Mesendoderm (in vitro differentiated cells): Measurements from ENCODE around the gene HMGXB3.

Experiments
- DNase-seq: peaks from one replicate; pipeline ENCODE4 v3.0.0; 2013
- H2AK5ac ChIP-seq: 2 replicates; pipeline ENCODE4 v1.6.1; 2013; ENCODE audit warnings: low read length, inconsistent platforms
- H2BK120ac ChIP-seq: 2 replicates; pipeline ENCODE4 v1.6.1; 2013; ENCODE audit warnings: low read depth, mild to moderate bottlenecking, low read length, moderate library complexity, mixed read lengths
- H2BK15ac ChIP-seq: replicated peaks from 2 replicates; pipeline ENCODE4 v1.6.1; 2013; ENCODE audit warnings: low read depth, mild to moderate bottlenecking, moderate library complexity
- H2BK5ac ChIP-seq: 2 replicates; pipeline ENCODE4 v1.6.1; 2013; ENCODE audit warnings: low read length, inconsistent platforms
- H3K18ac ChIP-seq: 2 replicates; pipeline ENCODE4 v1.6.1; 2013; ENCODE audit warnings: mild to moderate bottlenecking, low read length, mixed read lengths
- H3K23ac ChIP-seq: one replicate; pipeline ENCODE4 v1.6.1; 2013; ENCODE audit warnings: low read length
- H3K27ac ChIP-seq: 2 replicates; pipeline ENCODE4 v1.5.1; 2013; ENCODE audit warnings: low read depth, mild to moderate bottlenecking, inconsistent platforms, low read length, moderate library complexity
- H3K27me3 ChIP-seq: 2 replicates; pipeline ENCODE4 v1.6.1; 2013; ENCODE audit warnings: low read length, control low read depth, mild to moderate bottlenecking, inconsistent platforms; ENCODE audit not compliant: insufficient read depth, poor library complexity
- H3K36me3 ChIP-seq: 2 replicates; pipeline ENCODE4 v1.6.1; 2013; ENCODE audit warnings: low read length, inconsistent platforms; ENCODE audit not compliant: control insufficient read depth, insufficient read depth
- H3K4ac ChIP-seq: one replicate; pipeline ENCODE4 v1.6.1; 2013; ENCODE audit warnings: low read depth, mild to moderate bottlenecking, low read length, moderate library complexity
- H3K4me1 ChIP-seq: 2 replicates; pipeline ENCODE4 v1.6.1; 2013; ENCODE audit warnings: low read depth, low read length, inconsistent platforms; ENCODE audit not compliant: control insufficient read depth
- H3K4me2 ChIP-seq: 2 replicates; pipeline ENCODE4 v1.6.1; 2013; ENCODE audit warnings: low read length
- H3K4me3 ChIP-seq: 2 replicates; pipeline ENCODE4 v1.5.1; 2013; ENCODE audit warnings: mild to moderate bottlenecking, low read length
- H3K56ac ChIP-seq: one replicate; pipeline ENCODE4 v1.6.1; 2013; ENCODE audit warnings: low read length
- H3K79me1 ChIP-seq: 2 replicates; pipeline ENCODE4 v1.6.1; 2013; ENCODE audit warnings: low read length, inconsistent platforms
- H3K79me2 ChIP-seq: 2 replicates; pipeline ENCODE4 v1.6.1; 2013; ENCODE audit warnings: mild to moderate bottlenecking, low read length; ENCODE audit not compliant: control insufficient read depth, insufficient read depth
- H3K9ac ChIP-seq: 2 replicates; pipeline ENCODE4 v1.6.1; 2013; ENCODE audit warnings: low read length, inconsistent platforms
- H4K5ac ChIP-seq: one replicate; pipeline ENCODE4 v1.6.1; 2013; ENCODE audit warnings: low read length
- H4K8ac ChIP-seq: one replicate; pipeline ENCODE4 v1.6.1; 2013; ENCODE audit warnings: low read depth, mild to moderate bottlenecking, control low read depth, low read length, moderate library complexity
- WGBS: extraction: QIAGEN DNeasy Blood & Tissue Kit; methylation state at CpG from one replicate; pipeline ENCODE4 v1.1.7; 2013; ENCODE audit warnings: low lambda C conversion rate, missing lambda C conversion rate; ENCODE audit not compliant: insufficient coverage; ENCODE audit errors: extremely low coverage; 5-methylcytosine and 5-hydroxymethylcytosine counted together

The HMGXB3 gene

DNA sequence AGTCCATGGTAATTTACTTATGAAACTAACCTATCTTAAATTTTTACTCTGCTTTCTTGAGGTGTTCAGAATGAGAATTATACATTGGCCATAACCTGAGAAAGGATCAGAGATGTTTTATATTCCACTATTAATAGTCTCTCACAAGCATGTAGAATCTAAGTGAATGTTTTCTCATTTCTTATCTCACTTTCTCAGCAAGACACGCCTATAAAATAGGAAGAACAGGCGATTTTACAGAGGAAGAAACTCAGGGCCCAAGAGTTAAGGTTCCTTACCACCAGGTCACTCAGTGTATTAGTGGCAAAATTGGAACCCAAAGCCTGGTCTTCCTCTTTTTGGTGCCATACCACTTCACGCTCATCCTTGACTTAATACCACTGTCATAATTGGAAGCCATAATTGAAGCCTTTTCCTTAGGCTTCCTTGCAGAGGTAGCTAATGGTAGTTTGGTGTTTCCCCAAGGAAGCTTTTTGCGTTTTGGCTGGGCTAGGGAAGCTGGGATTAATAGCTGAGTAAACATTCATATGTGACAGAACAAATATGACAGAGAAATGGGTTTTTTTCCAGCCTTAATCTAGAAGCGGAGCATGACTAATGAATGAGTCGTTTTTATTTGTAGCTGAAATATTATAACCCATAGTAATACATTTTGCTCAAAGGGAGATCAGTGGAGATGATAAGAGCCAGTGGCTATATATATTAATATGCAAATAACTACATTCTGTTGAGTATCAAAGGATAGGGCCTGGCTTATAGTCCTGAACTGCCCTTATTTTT lies 16.9 kb downstream of the HMGXB3 start:
- no peak overlapping the region for H4K8ac ChIP-seq
- H3K79me1 ChIP-seq: peaks cover 5% of the 10 kb centered on the region
- H3K79me2 ChIP-seq: no peaks in the 10 kb centered on the region
- H3K4ac ChIP-seq: no peak overlapping the region
- no peak overlapping the region for H3K4me3 ChIP-seq
- H3K56ac ChIP-seq: no peak overlapping the region
- no peak for DNase-seq
- no peaks in the 10 kb centered on the region for H3K27me3 ChIP-seq
- no peak overlapping the region for H3K18ac ChIP-seq
- no peak overlapping the region for H3K27ac ChIP-seq
- H3K23ac ChIP-seq: no peak overlapping the region
- no peak overlapping the region for H2AK5ac ChIP-seq
- no peak overlapping the region for H4K5ac ChIP-seq
- no peak overlapping the region for H2BK15ac ChIP-seq
- no peak overlapping the region for H2BK5ac ChIP-seq
- H2BK120ac ChIP-seq: no peak overlapping the region
- H3K9ac ChIP-seq: no peak overlapping the region
- H3K36me3 ChIP-seq: peaks cover 10% of the 10 kb centered on the region
- whole genome bisulfite sequencing: no CpG with 5 or more reads among the region's 6 CpGs
- H3K4me2 ChIP-seq: no peak overlapping the region
- no peaks in the 10 kb centered on the region for H3K4me1 ChIP-seq

GRCh38 chr5:150020249-150020648 lies 19.7 kb downstream of the HMGXB3 start:
- no peak overlapping the region for H3K9ac ChIP-seq
- H3K36me3 ChIP-seq: peaks cover 7% of the 10 kb centered on the region
- H2BK5ac ChIP-seq: no peak overlapping the region
- H4K5ac ChIP-seq: no peak overlapping the region
- H4K8ac ChIP-seq: no peak overlapping the region
- no peak overlapping the region for H3K23ac ChIP-seq
- no peak overlapping the region for H3K27ac ChIP-seq
- peaks cover 5% of the 10 kb centered on the region for H3K79me1 ChIP-seq
- H3K4me2 ChIP-seq: no peak overlapping the region
- H2BK120ac ChIP-seq: no peak overlapping the region
- no peak overlapping the region for H3K4ac ChIP-seq
- H3K4me3 ChIP-seq: no peak overlapping the region
- no peaks in the 10 kb centered on the region for H3K79me2 ChIP-seq
- no peak overlapping the region for H2BK15ac ChIP-seq
- H2AK5ac ChIP-seq: no peak overlapping the region
- no peaks in the 10 kb centered on the region for H3K27me3 ChIP-seq
- H3K18ac ChIP-seq: no peak overlapping the region
- H3K4me1 ChIP-seq: no peaks in the 10 kb centered on the region
- no peak overlapping the region for H3K56ac ChIP-seq
- WGBS: no CpG with 5 or more reads among the region's 1 CpG
- DNase-seq: no peak

GRCh38 chr5:150021491-150022157 lies 21.1 kb downstream of the HMGXB3 start:
- Histone ChIP-seq H4K8ac (no peak overlapping the region), H2BK5ac (no peak overlapping the region), H3K56ac (no peak overlapping the region), H3K4me2 (no peak overlapping the region), H2AK5ac (no peak overlapping the region), H3K18ac (no peak overlapping the region), H3K23ac (no peak overlapping the region), H3K4me3 (no peak overlapping the region), H3K27ac (no peak overlapping the region), H3K4ac (no peak overlapping the region), H3K9ac (no peak overlapping the region), H3K79me2 (no peaks in the 10 kb centered on the region), H2BK15ac (no peak overlapping the region), H4K5ac (no peak overlapping the region), H3K27me3 (no peaks in the 10 kb centered on the region), H2BK120ac (no peak overlapping the region), H3K79me1 (peaks cover 2% of the 10 kb centered on the region), H3K36me3 (peaks cover 7% of the 10 kb centered on the region), H3K4me1 (no peaks in the 10 kb centered on the region)
- peak; percentile 74 for DNase-seq
- no CpG with 5 or more reads among the region's 13 CpGs for WGBS

DNA sequence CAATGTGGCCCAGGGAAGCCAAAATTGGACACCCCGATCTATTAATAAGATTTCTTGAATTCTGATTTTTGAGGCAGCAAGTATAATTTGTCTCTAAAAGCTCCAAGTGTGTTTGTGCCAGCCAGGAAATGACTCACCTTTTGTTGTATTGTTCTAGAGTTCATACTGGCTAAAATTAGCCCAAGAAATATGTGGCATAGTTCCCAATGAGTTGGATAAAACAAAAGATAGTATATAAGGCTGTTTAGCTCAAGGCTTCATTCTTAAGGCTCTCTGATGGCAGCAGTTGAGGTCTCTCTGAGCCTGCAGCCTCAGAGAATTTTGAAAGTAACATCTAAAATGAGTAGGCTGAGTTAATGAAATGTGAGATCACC lies 21.6 kb downstream of the HMGXB3 start:
- peaks cover 2% of the 10 kb centered on the region for H3K79me1 ChIP-seq
- H3K4me1 ChIP-seq: no peaks in the 10 kb centered on the region
- no peaks in the 10 kb centered on the region for H3K27me3 ChIP-seq
- H3K4ac ChIP-seq: no peak overlapping the region
- H3K9ac ChIP-seq: no peak overlapping the region
- no peak overlapping the region for H3K18ac ChIP-seq
- no peak overlapping the region for H2BK120ac ChIP-seq
- DNase-seq: no peak
- H3K56ac ChIP-seq: no peak overlapping the region
- H3K4me2 ChIP-seq: no peak overlapping the region
- H4K5ac ChIP-seq: no peak overlapping the region
- H3K36me3 ChIP-seq: peaks cover 7% of the 10 kb centered on the region
- H3K4me3 ChIP-seq: no peak overlapping the region
- H3K79me2 ChIP-seq: no peaks in the 10 kb centered on the region
- no peak overlapping the region for H3K23ac ChIP-seq
- H2BK15ac ChIP-seq: no peak overlapping the region
- WGBS: no CpG with 5 or more reads among the region's 1 CpG
- H4K8ac ChIP-seq: no peak overlapping the region
- H2BK5ac ChIP-seq: no peak overlapping the region
- no peak overlapping the region for H2AK5ac ChIP-seq
- H3K27ac ChIP-seq: no peak overlapping the region

DNA sequence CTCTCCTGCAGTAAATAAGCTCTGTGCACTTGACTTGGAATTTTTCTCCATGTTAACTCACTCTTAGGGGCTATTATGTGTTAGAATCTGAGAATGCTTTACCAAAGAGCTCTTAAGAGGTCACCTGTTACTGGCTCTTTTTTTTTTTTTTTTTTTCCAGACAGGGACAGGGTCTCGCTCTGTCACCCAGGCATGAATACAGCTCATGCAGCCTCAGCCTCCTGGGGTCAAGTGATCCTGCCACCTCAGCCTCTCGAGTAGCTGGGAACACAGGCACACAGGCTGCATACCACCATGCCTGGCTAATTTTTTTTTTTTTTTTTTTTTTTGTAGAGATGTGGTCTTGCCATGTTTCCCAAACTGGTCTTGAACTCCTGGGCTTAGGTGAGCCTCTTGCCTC lies 22.1 kb downstream of the HMGXB3 start:
- H3K4me3 ChIP-seq: no peak overlapping the region
- no peak overlapping the region for H3K56ac ChIP-seq
- no peak overlapping the region for H3K23ac ChIP-seq
- H3K79me2 ChIP-seq: no peaks in the 10 kb centered on the region
- no peak overlapping the region for H3K4me2 ChIP-seq
- DNase-seq: no peak
- H2BK5ac ChIP-seq: no peak overlapping the region
- H2BK15ac ChIP-seq: no peak overlapping the region
- H3K36me3 ChIP-seq: peaks cover 5% of the 10 kb centered on the region
- H3K79me1 ChIP-seq: no peaks in the 10 kb centered on the region
- no peak overlapping the region for H2BK120ac ChIP-seq
- H2AK5ac ChIP-seq: no peak overlapping the region
- H4K5ac ChIP-seq: no peak overlapping the region
- WGBS: no CpG with 5 or more reads among the region's 2 CpGs
- no peak overlapping the region for H4K8ac ChIP-seq
- no peak overlapping the region for H3K27ac ChIP-seq
- no peak overlapping the region for H3K4ac ChIP-seq
- no peaks in the 10 kb centered on the region for H3K27me3 ChIP-seq
- no peaks in the 10 kb centered on the region for H3K4me1 ChIP-seq
- H3K9ac ChIP-seq: no peak overlapping the region
- no peak overlapping the region for H3K18ac ChIP-seq
